Measurements from ENCODE around the gene TSPAN17. TPM values are rescaled to one million over a fixed set of nuclear protein-coding genes. Genes with fewer than 3 reads are reported as not detected.
A peak's percentile ranks its signal among the peaks of the same experiment; 100 is the strongest.

The TSPAN17 gene
- total RNA-seq, 1 donor from 2014 or later, result 27.7 TPM

- no peaks in the 10 kb centered on the region for H3K9me3 Mint-ChIP-seq
- H3K36me3 Mint-ChIP-seq (ENCODE audit: low read depth), result no peaks in the 10 kb centered on the region
- intact Hi-C loops (cut with micrococcal nuclease), result loop anchor here (1.0 kb wide), 2 partner anchors 20 to 37 kb away; partner anchors contain the start of genes EIF4E1B, SNCB and TSPAN17
- DNase-seq (no peak), ATAC-seq (ENCODE audit: low read depth) (peak; percentile 16)
- H3K27ac Mint-ChIP-seq, result no peak overlapping the region
- H3K4me3 Mint-ChIP-seq, result peak overlapping the region; percentile 80
- peaks cover 10% of the 10 kb centered on the region for H3K4me1 Mint-ChIP-seq
- no peak for TF ChIP-seq CTCF (IDR thresholded peaks at IDR 0.05)
- H3K27me3 Mint-ChIP-seq, result peaks cover 20% of the 10 kb centered on the region
- ChIA-PET POLR2A (no interaction called here), CTCF (no interaction called here)
Observed at GRCh38 chr5:176610435-176610773, 36.9 kb upstream of the TSPAN17 start.

DNA sequence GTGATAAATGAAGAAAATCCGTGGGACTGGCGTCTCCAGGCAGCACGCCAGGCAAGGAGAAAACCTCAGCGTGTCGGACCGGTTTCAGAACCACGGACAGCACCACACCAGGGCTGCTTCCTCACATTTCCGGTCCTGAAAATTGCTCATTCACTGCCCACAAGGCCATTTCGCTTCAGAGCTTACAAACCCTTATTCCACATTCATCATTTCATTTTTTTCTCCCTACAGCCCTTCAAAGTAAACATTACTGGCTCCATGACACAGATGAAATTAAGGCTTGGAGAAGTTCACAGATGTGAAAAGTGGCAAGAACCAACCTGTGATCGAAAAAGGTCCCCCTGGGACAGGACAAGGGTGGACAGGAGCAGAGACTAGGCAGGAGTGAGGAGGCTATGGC lies 35.8 kb upstream of the TSPAN17 start:
- TF ChIP-seq CTCF (IDR thresholded peaks at IDR 0.05), result no peak
- CTCF ChIA-PET, result no interaction called here
- no peak overlapping the region for H3K4me3 Mint-ChIP-seq
- H3K9me3 Mint-ChIP-seq, result no peaks in the 10 kb centered on the region
- H3K27me3 Mint-ChIP-seq, result peaks cover 29% of the 10 kb centered on the region
- H3K36me3 Mint-ChIP-seq (ENCODE audit: low read depth), result no peaks in the 10 kb centered on the region
- intact Hi-C loops (cut with micrococcal nuclease), result no loop called here
- ATAC-seq (ENCODE audit: low read depth) (no peak), DNase-seq (no peak)
- peaks cover 10% of the 10 kb centered on the region for H3K4me1 Mint-ChIP-seq
- H3K27ac Mint-ChIP-seq, result no peak overlapping the region
- POLR2A ChIA-PET, result no interaction called here

- Mint-ChIP-seq H3K27ac (no peak overlapping the region), H3K27me3 (peaks cover 34% of the 10 kb centered on the region), H3K4me1 (peaks cover 10% of the 10 kb centered on the region), H3K9me3 (no peaks in the 10 kb centered on the region), H3K4me3 (peak overlapping the region; percentile 12), H3K36me3 (ENCODE audit: low read depth) (no peaks in the 10 kb centered on the region)
- ChIA-PET POLR2A (no interaction called here), CTCF (no interaction called here)
- TF ChIP-seq CTCF (IDR thresholded peaks at IDR 0.05), result no peak
- intact Hi-C loops (cut with micrococcal nuclease), result no loop called here
- no peak for ATAC-seq (ENCODE audit: low read depth)
- no peak for DNase-seq
Observed at GRCh38 chr5:176612008-176612407, 35.3 kb upstream of the TSPAN17 start.

DNA sequence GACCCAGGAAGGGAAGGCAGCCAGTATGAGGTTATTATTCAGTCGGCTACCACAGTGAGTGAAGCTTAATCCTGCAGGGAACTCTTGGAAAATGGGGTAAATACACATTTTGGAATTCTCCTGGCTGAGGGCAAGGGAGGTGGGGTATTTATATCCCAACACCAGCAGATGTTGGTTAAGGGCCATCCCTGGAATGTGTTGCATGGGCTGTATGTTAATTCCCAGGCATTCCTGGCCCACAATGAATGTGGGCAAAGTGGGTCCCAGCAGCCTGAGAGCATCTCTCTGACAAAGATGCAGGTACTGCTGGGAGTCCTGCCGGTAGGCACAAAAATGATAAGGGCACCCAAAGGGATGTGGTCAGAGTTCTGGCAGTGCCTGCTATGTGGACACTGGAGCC lies 34.4 kb upstream of the TSPAN17 start:
- ChIA-PET CTCF (no interaction called here), POLR2A (interaction anchor here (0.6 kb wide), 1 partner anchor 443 kb away, joined by 7 read pairs; no protein-coding TSS in a partner anchor)
- H3K27ac Mint-ChIP-seq, result no peak overlapping the region
- peaks cover 10% of the 10 kb centered on the region for H3K4me1 Mint-ChIP-seq
- TF ChIP-seq CTCF (IDR thresholded peaks at IDR 0.05), result no peak
- H3K27me3 Mint-ChIP-seq, result peaks cover 41% of the 10 kb centered on the region
- intact Hi-C loops (cut with micrococcal nuclease), result no loop called here
- DNase-seq (no peak), ATAC-seq (ENCODE audit: low read depth) (no peak)
- no peaks in the 10 kb centered on the region for H3K9me3 Mint-ChIP-seq
- no peaks in the 10 kb centered on the region for H3K36me3 Mint-ChIP-seq (ENCODE audit: low read depth)
- no peak overlapping the region for H3K4me3 Mint-ChIP-seq

- H3K27me3 Mint-ChIP-seq, result peaks cover 52% of the 10 kb centered on the region
- no peaks in the 10 kb centered on the region for H3K9me3 Mint-ChIP-seq
- no peak overlapping the region for H3K27ac Mint-ChIP-seq
- no peak for ATAC-seq (ENCODE audit: low read depth)
- DNase-seq, result no peak
- H3K4me3 Mint-ChIP-seq, result no peak overlapping the region
- peaks cover 7% of the 10 kb centered on the region for H3K4me1 Mint-ChIP-seq
- POLR2A ChIA-PET, result no interaction called here
- TF ChIP-seq CTCF (IDR thresholded peaks at IDR 0.05), result no peak
- no peaks in the 10 kb centered on the region for H3K36me3 Mint-ChIP-seq (ENCODE audit: low read depth)
- CTCF ChIA-PET, result no interaction called here
- intact Hi-C loops (cut with micrococcal nuclease), result no loop called here
Observed at GRCh38 chr5:176614805-176615478, 32.3 kb upstream of the TSPAN17 start.

Data from activated B cell treated with CpG ODN at 0.5 μM for 24 hours (primary cell).